C4-2B (cell line): ENCODE measurements around the gene BHLHE40.

Experiments
- CTCF ChIP-seq: fragments of 450-650 bp; conservative IDR thresholded peaks from 2 replicates; pipeline ENCODE4 v1.5.1; 2017; ENCODE audit warnings: mild to moderate bottlenecking
- ZFX ChIP-seq: fragments of 450-650 bp; IDR thresholded peaks from 2 replicates; pipeline ENCODE4 v1.6.1; 2017

GRCh38 chr3:4978204-4978965, 852 bp upstream of the BHLHE40 start:
- TF ChIP-seq CTCF (no peak; the same call in 1 of the 2 replicates), ZFX (no peak; the same call in 1 of the 2 replicates)
